Measurements from ENCODE around the gene LMO7. TPM values are rescaled to one million over a fixed set of nuclear protein-coding genes. Genes with fewer than 3 reads are reported as not detected.

LMO7 gene
- total RNA-seq, 1 donor from 2014 or later, result 102 TPM

GRCh38 chr13:75801388-75801945 lies 165.3 kb downstream of the LMO7 start:
- DNase-seq (ENCODE audit: low read depth), result no peak

- no peak for DNase-seq (ENCODE audit: low read depth)
These were observed 166.0 kb downstream of the LMO7 start for GRCh38 chr13:75802161-75802560.

- no peak for DNase-seq (ENCODE audit: low read depth)
These were observed 167.1 kb downstream of the LMO7 start for GRCh38 chr13:75803164-75803611.

GRCh38 chr13:75804054-75804453 lies 167.9 kb downstream of the LMO7 start:
- DNase-seq (ENCODE audit: low read depth), result no peak

- no peak for DNase-seq (ENCODE audit: low read depth)
These were observed 168.5 kb downstream of the LMO7 start for GRCh38 chr13:75804605-75805004.

- DNase-seq (ENCODE audit: low read depth), result no peak
These were observed 170.0 kb downstream of the LMO7 start for GRCh38 chr13:75806117-75806516.

- no peak for DNase-seq (ENCODE audit: low read depth)
These were observed 175.2 kb downstream of the LMO7 start for GRCh38 chr13:75811361-75811760.

- no peak for DNase-seq (ENCODE audit: low read depth)
These were observed 175.7 kb downstream of the LMO7 start for GRCh38 chr13:75811841-75812240.

- DNase-seq (ENCODE audit: low read depth), result no peak
These were observed 176.6 kb downstream of the LMO7 start for GRCh38 chr13:75812751-75813181.

- DNase-seq (ENCODE audit: low read depth), result no peak
These were observed 177.2 kb downstream of the LMO7 start for GRCh38 chr13:75813323-75813722.

- peak; percentile 14 for DNase-seq (ENCODE audit: low read depth)
These were observed 182.2 kb downstream of the LMO7 start for GRCh38 chr13:75818179-75818967.

GRCh38 chr13:75818968-75819225 lies 182.8 kb downstream of the LMO7 start:
- no peak for DNase-seq (ENCODE audit: low read depth)

GRCh38 chr13:75825161-75825560 lies 189.0 kb downstream of the LMO7 start:
- DNase-seq (ENCODE audit: low read depth), result no peak

- DNase-seq (ENCODE audit: low read depth), result no peak
These were observed 189.5 kb downstream of the LMO7 start for GRCh38 chr13:75825594-75825993.

- DNase-seq (ENCODE audit: low read depth), result no peak
These were observed 190.3 kb downstream of the LMO7 start for GRCh38 chr13:75826391-75826790.

- no peak for DNase-seq (ENCODE audit: low read depth)
These were observed 193.7 kb downstream of the LMO7 start for GRCh38 chr13:75829830-75830229.

- DNase-seq (ENCODE audit: low read depth), result peak; percentile 13
These were observed 194.7 kb downstream of the LMO7 start for GRCh38 chr13:75830842-75831241.

GRCh38 chr13:75831389-75831788 lies 195.3 kb downstream of the LMO7 start:
- DNase-seq (ENCODE audit: low read depth), result no peak

GRCh38 chr13:75832812-75833211 lies 196.7 kb downstream of the LMO7 start:
- DNase-seq (ENCODE audit: low read depth), result no peak

- no peak for DNase-seq (ENCODE audit: low read depth)
These were observed 200.3 kb downstream of the LMO7 start for GRCh38 chr13:75836441-75836840.

GRCh38 chr13:75838366-75839005 lies 202.4 kb downstream of the LMO7 start:
- DNase-seq (ENCODE audit: low read depth), result no peak

GRCh38 chr13:75839406-75839805 lies 203.3 kb downstream of the LMO7 start:
- DNase-seq (ENCODE audit: low read depth), result no peak

- no peak for DNase-seq (ENCODE audit: low read depth)
These were observed 205.8 kb downstream of the LMO7 start for GRCh38 chr13:75841905-75842304.

Data from renal cortical epithelial cell (primary cell).